ENCODE measurements around the gene AGAP1.

The AGAP1 gene

DNA sequence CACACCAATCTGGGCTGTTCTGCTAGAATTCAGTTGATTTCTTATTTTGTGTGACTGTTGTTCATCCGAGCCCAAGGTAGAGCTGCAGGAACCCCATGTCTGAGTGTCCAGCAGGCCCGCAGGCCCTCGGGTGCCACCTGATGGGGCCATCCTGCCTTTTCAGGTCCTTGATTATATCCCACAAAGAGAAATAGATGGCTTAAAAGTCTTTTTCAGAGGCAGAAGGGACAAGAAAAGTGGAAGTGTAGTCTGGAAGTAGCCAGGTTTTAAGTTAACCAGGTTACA, 52.2 kb downstream of the AGAP1 start:
- DNase-seq (ENCODE audit: low read depth in 3 of 3, low spot score in 1 of 3), result no peak

GRCh38 chr2:235546436-235546835, 52.6 kb downstream of the AGAP1 start:
- no peak for DNase-seq (ENCODE audit: low read depth in 3 of 3, low spot score in 1 of 3)

- no peak for DNase-seq (ENCODE audit: low read depth in 3 of 3, low spot score in 1 of 3)
These were observed 56.0 kb downstream of the AGAP1 start for GRCh38 chr2:235549735-235550377.

GRCh38 chr2:235550378-235550760, 56.5 kb downstream of the AGAP1 start:
- no peak for DNase-seq (ENCODE audit: low read depth in 3 of 3, low spot score in 1 of 3)

- no peak for DNase-seq (ENCODE audit: low read depth in 3 of 3, low spot score in 1 of 3)
These were observed 57.1 kb downstream of the AGAP1 start for GRCh38 chr2:235550946-235551345.

DNA sequence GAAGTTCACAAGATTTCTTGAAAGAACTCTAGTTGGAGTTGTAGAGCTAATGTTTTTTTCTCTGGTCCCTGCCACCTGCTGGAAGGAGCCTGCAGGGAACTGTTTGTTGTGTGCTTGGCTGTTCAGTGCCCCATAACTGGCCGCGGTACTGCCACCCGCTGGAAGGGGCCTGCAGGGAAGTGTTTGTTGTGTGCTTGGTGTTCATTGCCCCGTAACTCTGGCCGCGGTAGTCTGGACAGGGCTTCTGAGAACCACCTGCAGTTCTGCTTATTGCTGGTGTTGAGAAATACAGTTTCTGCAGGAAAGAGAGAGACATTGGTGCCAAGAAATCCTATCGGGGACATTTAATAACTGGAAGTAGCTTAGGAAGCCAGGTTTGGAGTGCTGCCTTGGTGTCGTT, 58.1 kb downstream of the AGAP1 start:
- no peak for DNase-seq (ENCODE audit: low read depth in 3 of 3, low spot score in 1 of 3)

GRCh38 chr2:235552671-235553070, 58.8 kb downstream of the AGAP1 start:
- no peak for DNase-seq (ENCODE audit: low read depth in 3 of 3, low spot score in 1 of 3)

DNA sequence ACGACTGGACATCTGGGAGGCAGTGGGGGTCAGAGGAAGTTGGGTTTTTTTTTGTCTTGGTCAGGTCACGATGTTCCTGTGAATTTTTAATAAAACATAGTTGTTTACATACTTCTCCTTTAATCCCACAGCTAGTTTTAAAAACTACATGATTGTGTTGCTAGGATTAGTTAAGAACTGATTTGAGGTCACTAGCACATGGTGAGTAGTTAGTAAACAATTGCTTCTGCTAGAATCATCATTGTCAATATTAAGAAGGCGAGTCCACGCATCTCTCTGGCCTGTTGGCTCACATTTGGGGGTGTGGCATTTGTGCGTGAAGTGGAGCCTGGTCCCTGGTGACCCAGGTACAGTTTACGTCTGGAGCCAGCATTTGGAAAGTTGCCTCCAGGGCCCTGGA, 59.4 kb downstream of the AGAP1 start:
- DNase-seq (ENCODE audit: low read depth in 3 of 3, low spot score in 1 of 3), result no peak

DNA sequence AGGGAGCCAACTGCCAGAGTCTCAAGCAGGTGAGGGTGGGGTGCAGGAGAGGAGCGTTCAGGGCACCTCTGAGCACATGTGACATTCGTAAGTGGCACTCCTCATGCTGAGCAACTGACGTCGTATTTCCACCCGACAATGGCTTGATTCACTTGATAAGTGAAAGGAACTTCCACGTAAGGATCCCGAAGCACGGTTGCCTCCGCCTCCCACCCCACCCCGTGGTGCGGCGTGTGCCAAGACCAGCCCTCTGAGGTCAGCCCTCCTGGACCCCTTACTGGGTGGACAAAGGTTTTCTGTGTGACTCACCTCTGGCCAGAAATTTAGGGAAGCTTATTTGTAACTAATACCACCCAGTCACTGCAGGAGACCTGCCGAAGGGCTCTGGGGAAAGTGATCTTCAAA, 59.9 kb downstream of the AGAP1 start:
- DNase-seq (ENCODE audit: low read depth in 3 of 3, low spot score in 1 of 3), result no peak

DNA sequence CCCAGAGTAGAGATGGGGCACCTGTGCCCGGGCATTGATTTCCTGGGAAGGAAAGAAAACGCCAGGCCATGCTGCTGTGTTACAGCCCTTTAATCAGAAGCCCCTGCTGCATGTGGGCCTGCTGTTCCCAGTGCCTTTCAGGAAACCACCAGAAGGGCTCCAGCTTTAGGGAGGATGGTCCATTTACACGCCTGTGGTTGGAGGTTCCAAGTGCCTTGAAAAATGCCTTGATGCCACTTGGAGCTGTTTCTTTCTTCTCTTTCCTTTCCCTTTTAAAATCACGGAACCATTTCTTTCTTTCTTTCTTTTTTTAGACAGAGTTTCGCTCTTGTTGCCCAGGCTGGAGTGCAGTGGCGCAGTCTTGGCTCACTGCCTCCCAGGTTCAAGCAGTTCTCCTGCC, 60.5 kb downstream of the AGAP1 start:
- no peak for DNase-seq (ENCODE audit: low read depth in 3 of 3, low spot score in 1 of 3)

DNA sequence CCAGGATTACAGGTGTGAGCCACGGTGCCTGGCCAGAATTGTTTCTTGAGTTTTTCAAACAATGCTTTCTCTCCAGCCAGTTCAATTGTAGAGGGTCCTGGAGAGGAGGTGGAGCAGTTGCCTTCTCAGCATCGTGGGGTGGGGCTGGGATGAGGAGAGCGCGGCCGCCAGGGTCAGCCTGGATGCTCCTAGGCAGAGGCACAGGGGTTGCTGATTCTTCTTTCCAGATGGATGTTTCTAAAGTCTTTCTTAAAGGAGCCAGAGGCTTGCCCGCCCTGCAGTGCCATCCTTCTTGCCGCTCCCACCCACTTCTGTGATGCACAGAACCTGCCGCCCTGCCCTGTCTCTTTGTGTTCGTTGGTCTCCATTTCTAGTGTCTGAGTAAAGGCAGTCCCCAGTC, 61.1 kb downstream of the AGAP1 start:
- no peak for DNase-seq (ENCODE audit: low read depth in 3 of 3, low spot score in 1 of 3)

GRCh38 chr2:235555371-235555770, 61.5 kb downstream of the AGAP1 start:
- DNase-seq (ENCODE audit: low read depth in 3 of 3, low spot score in 1 of 3), result no peak

DNA sequence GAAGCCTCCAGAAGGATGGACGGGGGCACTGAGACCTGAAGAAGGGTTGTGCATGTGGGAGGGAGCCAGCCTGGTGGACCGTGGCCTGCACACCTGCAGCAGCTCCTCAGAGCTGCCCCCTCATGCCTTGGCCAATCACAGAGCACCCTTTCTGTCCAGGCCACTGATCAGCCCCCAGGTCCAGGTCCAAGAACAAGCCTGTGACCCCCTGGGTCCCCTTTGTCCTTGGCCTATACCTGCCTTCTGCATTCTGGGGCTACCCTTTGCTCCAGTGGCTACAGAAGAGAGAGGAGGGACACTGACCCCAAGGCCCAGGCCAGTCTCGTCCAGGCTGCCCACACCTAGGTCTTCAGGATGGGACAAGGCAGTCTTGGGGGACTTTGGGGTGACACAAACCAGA, 62.2 kb downstream of the AGAP1 start:
- no peak for DNase-seq (ENCODE audit: low read depth in 3 of 3, low spot score in 1 of 3)

GRCh38 chr2:235556901-235557300, 63.1 kb downstream of the AGAP1 start:
- no peak for DNase-seq (ENCODE audit: low read depth in 3 of 3, low spot score in 1 of 3)

GRCh38 chr2:235557903-235558302, 64.1 kb downstream of the AGAP1 start:
- DNase-seq (ENCODE audit: low read depth in 3 of 3, low spot score in 1 of 3), result no peak

- DNase-seq (ENCODE audit: low read depth in 3 of 3, low spot score in 1 of 3), result no peak
These were observed 64.7 kb downstream of the AGAP1 start for GRCh38 chr2:235558572-235558971.

GRCh38 chr2:235560345-235560744, 66.5 kb downstream of the AGAP1 start:
- no peak for DNase-seq (ENCODE audit: low read depth in 3 of 3, low spot score in 1 of 3)

DNA sequence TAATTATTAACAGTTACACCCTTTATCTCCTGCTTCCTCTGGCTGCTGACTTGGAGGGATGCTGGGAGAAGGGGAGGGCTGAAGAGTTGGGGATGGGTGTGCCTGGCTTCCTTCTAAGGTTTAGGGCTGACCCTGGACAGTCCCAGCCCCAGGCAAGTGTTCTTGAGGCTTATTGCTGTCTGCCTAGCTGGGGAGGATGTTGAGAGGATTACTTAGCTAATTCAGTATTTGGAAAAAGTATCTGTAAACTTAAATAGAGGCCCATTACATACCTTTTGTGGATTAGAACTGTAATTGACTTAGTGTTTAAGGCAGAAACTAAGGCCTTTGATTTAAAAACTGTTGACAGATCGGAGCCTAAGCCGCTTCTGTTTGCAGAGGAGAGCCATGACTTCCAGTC, 67.6 kb downstream of the AGAP1 start:
- DNase-seq (ENCODE audit: low read depth in 3 of 3, low spot score in 1 of 3), result no peak

DNA sequence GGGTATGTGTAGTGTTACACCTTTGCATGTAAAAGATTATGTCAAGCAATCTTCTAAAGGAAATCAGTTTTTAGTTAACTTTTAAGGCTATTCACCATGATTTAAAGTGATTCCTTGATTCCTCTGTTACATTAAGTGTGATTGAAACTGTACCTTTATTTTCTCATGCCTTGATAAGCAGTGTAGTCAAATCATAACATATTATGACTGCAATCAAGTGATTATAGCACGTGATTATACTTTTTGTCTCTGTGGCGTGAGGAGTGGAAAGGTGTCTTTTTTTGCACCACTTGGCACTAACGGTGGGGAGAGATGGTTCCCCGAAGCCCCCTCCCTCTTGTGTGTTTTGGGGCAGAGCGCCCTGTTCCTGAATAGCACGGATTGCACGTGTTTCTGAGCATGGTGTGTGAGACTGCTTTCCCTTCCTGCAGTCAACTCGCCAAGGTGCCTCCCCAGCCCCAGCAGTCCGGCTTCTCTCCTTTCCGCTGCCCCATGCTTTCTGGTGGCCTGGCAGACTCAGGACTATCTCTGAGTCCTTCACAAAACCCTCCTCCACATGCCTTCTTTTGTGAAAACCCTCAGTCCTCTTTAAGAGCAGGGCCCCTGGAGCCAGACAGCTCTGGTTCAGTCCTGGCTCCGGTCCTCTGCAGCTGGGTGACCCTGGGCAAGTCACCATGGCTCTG, 68.4 kb downstream of the AGAP1 start:
- no peak for DNase-seq (ENCODE audit: low read depth in 3 of 3, low spot score in 1 of 3)

GRCh38 chr2:235563056-235563910, 69.4 kb downstream of the AGAP1 start:
- DNase-seq (ENCODE audit: low read depth in 3 of 3, low spot score in 1 of 3), result no peak

DNA sequence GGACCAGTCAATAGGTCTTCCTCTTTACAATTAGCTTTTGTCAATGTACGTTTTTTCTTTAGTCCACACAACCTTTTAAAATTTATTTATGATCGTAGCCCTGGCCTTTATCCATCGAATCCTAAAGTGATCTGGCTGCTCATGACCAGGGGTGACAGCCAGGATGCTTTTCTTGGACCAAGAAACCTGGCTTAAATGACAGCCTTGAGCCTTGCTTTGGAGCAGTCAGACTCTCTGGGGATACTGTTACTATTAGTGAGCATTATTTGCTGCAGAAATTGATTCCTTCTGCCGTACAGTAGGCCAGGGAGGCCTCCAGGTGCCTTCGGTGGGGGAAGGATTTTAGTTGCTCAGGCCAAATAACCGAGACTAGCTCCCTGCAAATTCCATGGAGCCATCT, 70.2 kb downstream of the AGAP1 start:
- no peak for DNase-seq (ENCODE audit: low read depth in 3 of 3, low spot score in 1 of 3)

DNA sequence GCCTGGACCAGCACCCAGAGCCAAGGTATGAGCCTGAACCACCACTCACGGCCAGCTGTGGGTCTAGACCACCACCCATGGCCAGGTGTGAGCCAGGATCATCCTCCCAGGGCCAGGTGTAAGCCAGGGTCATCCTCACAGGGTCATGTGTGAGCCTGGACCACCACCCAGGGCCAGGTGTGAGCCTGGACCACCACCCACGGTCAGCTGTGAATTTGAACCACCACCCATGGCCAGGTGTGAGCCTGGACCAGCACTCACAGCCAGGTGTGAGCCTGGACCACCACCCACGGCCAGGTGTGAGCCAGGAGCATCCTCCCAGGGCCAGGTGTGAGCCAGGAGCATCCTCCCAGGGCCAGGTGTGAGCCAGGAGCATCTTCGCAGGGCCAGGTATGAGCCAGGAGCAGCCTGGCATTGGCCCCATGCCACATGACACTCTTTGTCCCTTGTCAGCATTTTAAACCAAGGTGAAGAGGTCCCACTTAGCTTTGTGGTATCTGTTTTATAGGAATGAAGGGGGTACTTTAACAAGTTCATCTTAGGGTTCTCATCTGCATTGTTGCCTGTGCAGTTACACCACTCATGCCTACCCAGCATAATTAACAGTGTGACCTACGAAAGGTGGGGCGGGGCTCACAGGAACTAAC, 71.2 kb downstream of the AGAP1 start:
- DNase-seq (ENCODE audit: low read depth in 3 of 3, low spot score in 1 of 3), result no peak

Measured in stimulated activated CD4-positive, alpha-beta T cell treated with anti-CD3 and anti-CD28 coated beads, TNF-alpha, amount 100 ng/mL, for 1 hour (primary cell).